Sigmoid colon (tissue), 7 donors: ENCODE measurements around the gene PPM1M. TPM values are rescaled to one million over a fixed set of nuclear protein-coding genes. Genes with fewer than 3 reads are reported as not detected.

ENCODE experiments used
- DNase-seq: peaks from one replicate; pipeline ENCODE4 v3.0.0-alpha.2; 2019
- H3K27ac ChIP-seq, 4 donors: fragments of 200-600 bp; sonication (generic); one replicate each; pipeline ENCODE4 v1.5.1; 2016 to 2019; ENCODE audit warnings: mild to moderate bottlenecking in 1 of 4
- H3K27me3 ChIP-seq, 3 donors: fragments of 200-600 bp; sonication (generic); one replicate each; pipeline ENCODE4 v1.5.1; 2019; ENCODE audit warnings: mild to moderate bottlenecking in 1 of 3
- H3K36me3 ChIP-seq, 4 donors: fragments of 200-600 bp; sonication (generic); one replicate each; pipeline ENCODE4 v1.5.1; 2016 to 2019
- H3K4me1 ChIP-seq, 4 donors: fragments of 200-600 bp; sonication (generic); one replicate each; pipeline ENCODE4 v1.5.1; 2017 to 2019
- H3K4me3 ChIP-seq, 4 donors: fragments of 200-600 bp; sonication (generic); one replicate each; pipeline ENCODE4 v1.5.1; 2017 to 2019; ENCODE audit warnings: mild to moderate bottlenecking in 2 of 4, moderate library complexity in 1 of 4
- H3K9me3 ChIP-seq, 4 donors: fragments of 200-600 bp in 3 of 4; sonication (generic) in 3 of 4; one replicate each; pipeline versions ENCODE4 v1.5.1 to v1.6.1; 2013 to 2019
- CTCF ChIP-seq, 4 experiments: fragments of 450-650 bp in 3 of 4; fragments of 200-600 bp in 1 of 4; IDR thresholded peaks; one replicate each; pipeline ENCODE4 v1.5.1; 2016 to 2019; ENCODE audit warnings: antibody characterized with exemption in 4 of 4, mild to moderate bottlenecking in 3 of 4, moderate library complexity in 2 of 4
- EP300 ChIP-seq, 4 donors: sonication (generic); formaldehyde crosslinking; IDR thresholded peaks; one replicate each; pipeline ENCODE4 v1.6.1; 2017; ENCODE audit warnings: antibody characterized with exemption in 4 of 4
- POLR2A ChIP-seq, 2 donors: fragments of 450-650 bp; IDR thresholded peaks; one replicate each; pipeline ENCODE4 v1.6.1; 2016; ENCODE audit warnings: antibody characterized with exemption in 2 of 2, mild to moderate bottlenecking in 2 of 2, moderate library complexity in 2 of 2
- POLR2AphosphoS5 ChIP-seq, 4 donors: sonication (generic); formaldehyde crosslinking; IDR thresholded peaks; one replicate each; pipeline ENCODE4 v1.6.1; 2017; ENCODE audit warnings: antibody characterized with exemption in 4 of 4
- WGBS, 2 donors: extraction: QIAGEN DNeasy Blood & Tissue Kit; methylation state at CpG; one replicate each; pipeline ENCODE4 v1.1.7; 2013; 5-methylcytosine and 5-hydroxymethylcytosine counted together
- intact Hi-C: fragments of 100-400 bp; cut with DNase I; formaldehyde crosslinking; loops from one replicate; pipeline ENCODE4 v1.15.1; 2023
- polyA plus RNA-seq, 3 donors: library from polyadenylated mRNA; stranded (reverse); fragments of 200-250 nt; gene quantifications; one replicate each; pipeline ENCODE4 v1.2.3, GENCODE V29; 2013
- total RNA-seq, 4 donors: library from RNA; depleted of rRNA; stranded (reverse); fragments of >200 nt; gene quantifications; one replicate each; pipeline ENCODE4 v1.1.0, GENCODE V29; 2016
- donor health status: healthy with polysubstance abuse.
- donor health status: Bipolar disorder and iron deficiency.
- donor health status: healthy.

PPM1M gene
- total and polyA plus RNA-seq, 7 donors = 5.8 to 28.2 (median 21.7) TPM

DNA sequence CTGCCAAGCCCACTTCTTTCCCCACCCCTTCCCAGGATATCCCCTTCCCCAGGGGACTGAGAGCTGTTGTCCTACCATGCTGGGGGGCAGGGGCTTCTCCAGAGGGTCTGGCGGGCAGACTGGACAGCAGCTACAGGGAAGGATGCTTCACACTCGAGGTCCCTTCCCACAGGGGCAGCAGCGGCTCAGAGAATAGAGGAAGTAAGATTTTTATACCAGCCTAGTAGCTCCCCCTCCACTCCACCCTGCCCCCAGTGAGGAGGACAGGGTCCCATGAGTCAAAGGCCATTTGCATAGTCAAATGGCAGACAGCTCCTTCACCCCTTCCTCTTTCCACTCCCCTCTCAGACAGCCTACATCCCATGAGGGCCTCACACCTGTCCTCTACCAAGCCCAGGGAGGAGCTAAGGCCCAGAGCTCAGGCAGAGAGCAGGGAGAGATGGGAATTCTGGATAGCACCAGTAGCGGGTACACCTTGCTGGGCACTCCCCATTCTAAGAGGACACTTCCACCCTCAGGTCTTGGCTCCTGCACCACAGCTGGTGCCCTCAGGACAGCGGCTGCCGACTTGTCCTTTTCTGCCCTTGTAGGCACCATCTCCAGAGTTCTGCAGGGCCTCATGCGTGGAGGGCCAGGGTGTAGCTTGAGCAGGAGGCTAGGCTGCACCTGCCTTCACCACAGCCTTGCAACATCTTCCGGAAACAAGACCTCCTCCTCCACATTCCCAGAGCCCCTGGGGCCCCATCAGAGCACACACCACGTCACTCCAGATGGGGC lies 19.9 kb upstream of the PPM1M start, which contains the start of gene TLR9:
Gene TLR9, minus strand, starts transcription at position 194 of the 777 bp plus-strand sequence. Its CDS starts 116 bp downstream, at position 78.
- Histone ChIP-seq H3K36me3 (peaks cover 22 to 36% (median 26%) of the 10 kb centered on the region in 4 donors), H3K27me3 (no peaks in the 10 kb centered on the region), H3K4me1 (peaks cover 0 to 3% (median under 1%) of the 10 kb centered on the region in 4 donors), H3K4me3 (no peak within 1 kb of the TSS), H3K9me3 (no peaks in the 10 kb centered on the region), H3K27ac (no peak within 1 kb of the TSS)
- TF ChIP-seq POLR2A (IDR thresholded peaks at IDR 0.05) (no peak), EP300 (IDR thresholded peaks at IDR 0.05) (no peak), POLR2AphosphoS5 (IDR thresholded peaks at IDR 0.05) (no peak), CTCF (IDR thresholded peaks at IDR 0.05) (no peak)
- intact Hi-C loops = no loop called here
- no peak for DNase-seq
- WGBS, 2 donors = 47 to 76% methylated on average over 9 of the region's 9 CpGs

GRCh38 chr3:52226229-52226817 lies 19.2 kb upstream of the PPM1M start:
- Histone ChIP-seq H3K4me1 (peaks cover 0 to 1% (median 0%) of the 10 kb centered on the region in 4 donors), H3K27ac (no peak overlapping the region), H3K36me3 (peaks cover 26 to 43% (median 33%) of the 10 kb centered on the region in 4 donors), H3K9me3 (no peaks in the 10 kb centered on the region), H3K27me3 (no peaks in the 10 kb centered on the region), H3K4me3 (no peak overlapping the region)
- DNase-seq = no peak
- WGBS, 2 donors = 64 to 91% methylated on average over 5 of the region's 5 CpGs
- TF ChIP-seq POLR2AphosphoS5 (IDR thresholded peaks at IDR 0.05) = no peak
- TF ChIP-seq EP300 (IDR thresholded peaks at IDR 0.05) = no peak
- no peak for TF ChIP-seq CTCF (IDR thresholded peaks at IDR 0.05)
- TF ChIP-seq POLR2A (IDR thresholded peaks at IDR 0.05) = no peak
- intact Hi-C loops = no loop called here

GRCh38 chr3:52227117-52227516 lies 18.4 kb upstream of the PPM1M start:
- Histone ChIP-seq H3K4me1 (peaks cover 0 to 9% (median 6%) of the 10 kb centered on the region in 4 donors), H3K27me3 (no peaks in the 10 kb centered on the region), H3K27ac (no peak overlapping the region), H3K9me3 (no peaks in the 10 kb centered on the region), H3K36me3 (peaks cover 26 to 50% (median 36%) of the 10 kb centered on the region in 4 donors), H3K4me3 (no peak overlapping the region)
- TF ChIP-seq POLR2A (IDR thresholded peaks at IDR 0.05) (no peak), EP300 (IDR thresholded peaks at IDR 0.05) (no peak), POLR2AphosphoS5 (IDR thresholded peaks at IDR 0.05) (no peak), CTCF (IDR thresholded peaks at IDR 0.05) (no peak)
- DNase-seq = no peak
- 90 to 91% methylated on average over 4 of the region's 4 CpGs for WGBS, 2 donors
- intact Hi-C loops = no loop called here

- DNase-seq = no peak
- TF ChIP-seq EP300 (IDR thresholded peaks at IDR 0.05) = no peak
- no peak for TF ChIP-seq POLR2A (IDR thresholded peaks at IDR 0.05)
- no peak for TF ChIP-seq CTCF (IDR thresholded peaks at IDR 0.05)
- no peak for TF ChIP-seq POLR2AphosphoS5 (IDR thresholded peaks at IDR 0.05)
- Histone ChIP-seq H3K9me3 (no peaks in the 10 kb centered on the region), H3K36me3 (peaks cover 26 to 57% (median 38%) of the 10 kb centered on the region in 4 donors), H3K4me1 (peaks cover 0 to 13% (median 10%) of the 10 kb centered on the region in 4 donors), H3K27ac (no peak overlapping the region), H3K27me3 (no peaks in the 10 kb centered on the region), H3K4me3 (no peak overlapping the region)
- intact Hi-C loops = no loop called here
- WGBS, 2 donors = 88 to 90% methylated on average over 7 of the region's 7 CpGs
Observed at GRCh38 chr3:52227766-52228165, 17.8 kb upstream of the PPM1M start.
